ENCODE results near the gene ACAA2.

GRCh38 chr18:49855711-49856415 is 42.5 kb upstream of the ACAA2 start:
- no peak for TF ChIP-seq CTCF (IDR thresholded peaks at IDR 0.05)
- no peak for TF ChIP-seq POLR2A (IDR thresholded peaks at IDR 0.05)
